ENCODE measurements around the gene PLD5.

Gene PLD5

GRCh38 chr1:242034392-242034791 lies 490.1 kb downstream of the PLD5 start:
- DNase-seq, result no peak

DNA sequence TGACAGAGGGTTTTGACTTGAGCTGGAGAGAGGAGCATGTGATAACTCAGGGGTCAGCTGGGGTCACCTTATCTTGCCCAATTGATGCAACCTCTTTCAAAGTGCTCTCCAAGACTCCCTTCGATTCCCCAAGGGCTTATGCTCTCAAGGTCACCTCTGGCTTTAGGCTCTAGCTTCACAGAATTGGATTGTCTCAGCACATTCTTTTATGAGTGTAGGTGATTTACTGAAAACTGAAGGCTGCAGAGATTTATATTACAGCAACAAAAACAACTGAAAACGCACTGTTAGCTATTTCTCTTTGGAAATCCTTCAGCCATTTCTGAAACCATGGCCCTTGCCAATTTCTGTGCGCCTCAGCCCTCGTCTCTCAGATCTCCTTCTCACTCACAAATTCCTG lies 491.1 kb downstream of the PLD5 start:
- no peak for DNase-seq

All from activated CD4-positive, CD25-positive, alpha-beta regulatory T cell (primary cell).